OCI-LY1 (cell line): ENCODE measurements around the gene MMP14.
A peak's percentile ranks its signal among the peaks of the same experiment; 100 is the strongest.

Experiments used
- H2AFZ ChIP-seq: fragments of 200-600 bp; sonication (generic), shearing (Covaris generic); 2 replicates; pipeline ENCODE4 v1.6.0; 2014; ENCODE audit warnings: antibody characterized with exemption, mild to moderate bottlenecking, low read length
- H3F3A ChIP-seq: fragments of 200-600 bp; sonication (generic), shearing (Covaris generic); 2 replicates; pipeline ENCODE4 v1.6.0; 2014; ENCODE audit warnings: mild to moderate bottlenecking, antibody characterized with exemption, low read length, moderate library complexity; ENCODE audit not compliant: insufficient read depth
- H3K27ac ChIP-seq: fragments of 200-600 bp; sonication (generic); 2 replicates; pipeline ENCODE4 v1.5.1; 2014; ENCODE audit warnings: low read length, mixed run types, mild to moderate bottlenecking, low read depth; ENCODE audit not compliant: poor library complexity, severe bottlenecking
- H3K27me3 ChIP-seq: fragments of 200-600 bp; sonication (generic); 2 replicates; pipeline ENCODE4 v1.6.0; 2014; ENCODE audit warnings: antibody characterized with exemption, mild to moderate bottlenecking, low read length, moderate library complexity; ENCODE audit not compliant: insufficient read depth
- H3K36me3 ChIP-seq: fragments of 200-600 bp; sonication (generic); 2 replicates; pipeline ENCODE4 v1.6.1; 2014; ENCODE audit warnings: mild to moderate bottlenecking, antibody characterized with exemption, low read length, moderate library complexity, mixed read lengths; ENCODE audit not compliant: insufficient read depth
- H3K4me1 ChIP-seq: fragments of 200-600 bp; sonication (generic); 2 replicates; pipeline ENCODE4 v1.5.1; 2014; ENCODE audit warnings: mild to moderate bottlenecking, low read length, moderate library complexity; ENCODE audit not compliant: insufficient read depth, severe bottlenecking
- H3K4me2 ChIP-seq: fragments of 200-600 bp; sonication (generic), shearing (Covaris generic); 2 replicates; pipeline ENCODE4 v1.6.1; 2014; ENCODE audit warnings: low read length
- H3K4me3 ChIP-seq: fragments of 200-600 bp; sonication (generic); 2 replicates; pipeline ENCODE4 v1.5.1; 2014; ENCODE audit warnings: low read length, low read depth, mild to moderate bottlenecking, mixed read lengths; ENCODE audit not compliant: poor library complexity, severe bottlenecking
- H3K79me2 ChIP-seq: fragments of 200-600 bp; shearing (Covaris generic); 2 replicates; pipeline ENCODE4 v1.6.1; 2016; ENCODE audit warnings: mixed run types, low read length, mixed read lengths; ENCODE audit not compliant: insufficient read depth
- H3K9ac ChIP-seq: fragments of 200-600 bp; sonication (generic), shearing (Covaris generic); 2 replicates; pipeline ENCODE4 v1.6.1; 2014; ENCODE audit warnings: mild to moderate bottlenecking, low read length, mixed read lengths
- H3K9me2 ChIP-seq: fragments of 200-600 bp; sonication (generic), shearing (Covaris generic); 2 replicates; pipeline ENCODE4 v1.6.1; 2014; ENCODE audit warnings: low read depth, mild to moderate bottlenecking, low read length, mixed read lengths
- H3K9me3 ChIP-seq: fragments of 200-600 bp; shearing (Covaris generic); 2 replicates; pipeline ENCODE4 v1.6.1; 2014; ENCODE audit warnings: low read length, mixed read lengths
- H4K20me1 ChIP-seq: fragments of 200-600 bp; sonication (generic), shearing (Covaris generic); 2 replicates; pipeline ENCODE4 v1.6.0; 2016; ENCODE audit warnings: mild to moderate bottlenecking, low read length; ENCODE audit not compliant: insufficient read depth
- EZH2 ChIP-seq: fragments of 200-600 bp; sonication (generic), shearing (Covaris generic); IDR thresholded peaks from 2 replicates; pipeline ENCODE4 v1.8.0; 2017; ENCODE audit warnings: borderline replicate concordance, mixed run types, mild to moderate bottlenecking, antibody characterized with exemption, low read length, moderate library complexity, mixed read lengths
- TF ChIP-seq, protein P1 (sequence below): fragments of 200-600 bp; sonication (generic), shearing (Covaris generic); IDR thresholded peaks from 2 replicates; pipeline ENCODE4 v1.5.1; 2017; ENCODE audit warnings: mild to moderate bottlenecking, antibody characterized with exemption, low read length, moderate library complexity, mixed read lengths

The MMP14 gene

DNA sequence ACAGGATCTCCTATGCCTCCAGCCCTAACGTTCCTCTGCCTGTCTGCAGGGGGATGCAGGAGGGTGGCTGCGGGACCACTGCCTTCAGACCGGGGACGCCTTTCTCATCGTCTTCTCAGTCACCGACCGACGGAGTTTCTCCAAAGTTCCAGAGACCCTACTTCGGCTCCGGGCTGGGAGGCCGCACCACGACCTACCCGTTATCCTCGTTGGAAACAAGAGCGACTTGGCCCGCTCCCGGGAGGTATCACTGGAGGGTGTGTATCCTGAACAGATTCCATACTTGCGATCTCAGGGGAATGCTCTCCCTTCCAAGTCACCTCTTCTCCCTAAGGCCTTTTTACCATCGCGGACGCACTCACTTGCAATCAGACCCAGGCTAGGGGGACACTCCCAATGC lies 49.6 kb downstream of the MMP14 start:
- Histone ChIP-seq H4K20me1 (no peaks in the 10 kb centered on the region), H3K36me3 (no peaks in the 10 kb centered on the region), H3K9me3 (no peaks in the 10 kb centered on the region), H3K27me3 (0 out of 2 replicates have a peak, but pooled peaks cover 6% of the 10 kb centered on the region), H3K4me2 (peak overlapping the region; percentile 43), H3K4me3 (peak overlapping the region; percentile 39), H3K27ac (no peak overlapping the region), H3K9ac (no peak overlapping the region), H3K79me2 (no peaks in the 10 kb centered on the region), H3K9me2 (no peaks in the 10 kb centered on the region), H2AFZ (no peak overlapping the region), H3K4me1 (peaks cover 39% of the 10 kb centered on the region), H3F3A (peaks cover 12% of the 10 kb centered on the region)
- no peak for TF ChIP-seq EZH2
- TF ChIP-seq, protein P1, sequence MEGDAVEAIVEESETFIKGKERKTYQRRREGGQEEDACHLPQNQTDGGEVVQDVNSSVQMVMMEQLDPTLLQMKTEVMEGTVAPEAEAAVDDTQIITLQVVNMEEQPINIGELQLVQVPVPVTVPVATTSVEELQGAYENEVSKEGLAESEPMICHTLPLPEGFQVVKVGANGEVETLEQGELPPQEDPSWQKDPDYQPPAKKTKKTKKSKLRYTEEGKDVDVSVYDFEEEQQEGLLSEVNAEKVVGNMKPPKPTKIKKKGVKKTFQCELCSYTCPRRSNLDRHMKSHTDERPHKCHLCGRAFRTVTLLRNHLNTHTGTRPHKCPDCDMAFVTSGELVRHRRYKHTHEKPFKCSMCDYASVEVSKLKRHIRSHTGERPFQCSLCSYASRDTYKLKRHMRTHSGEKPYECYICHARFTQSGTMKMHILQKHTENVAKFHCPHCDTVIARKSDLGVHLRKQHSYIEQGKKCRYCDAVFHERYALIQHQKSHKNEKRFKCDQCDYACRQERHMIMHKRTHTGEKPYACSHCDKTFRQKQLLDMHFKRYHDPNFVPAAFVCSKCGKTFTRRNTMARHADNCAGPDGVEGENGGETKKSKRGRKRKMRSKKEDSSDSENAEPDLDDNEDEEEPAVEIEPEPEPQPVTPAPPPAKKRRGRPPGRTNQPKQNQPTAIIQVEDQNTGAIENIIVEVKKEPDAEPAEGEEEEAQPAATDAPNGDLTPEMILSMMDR, result no peak

DNA sequence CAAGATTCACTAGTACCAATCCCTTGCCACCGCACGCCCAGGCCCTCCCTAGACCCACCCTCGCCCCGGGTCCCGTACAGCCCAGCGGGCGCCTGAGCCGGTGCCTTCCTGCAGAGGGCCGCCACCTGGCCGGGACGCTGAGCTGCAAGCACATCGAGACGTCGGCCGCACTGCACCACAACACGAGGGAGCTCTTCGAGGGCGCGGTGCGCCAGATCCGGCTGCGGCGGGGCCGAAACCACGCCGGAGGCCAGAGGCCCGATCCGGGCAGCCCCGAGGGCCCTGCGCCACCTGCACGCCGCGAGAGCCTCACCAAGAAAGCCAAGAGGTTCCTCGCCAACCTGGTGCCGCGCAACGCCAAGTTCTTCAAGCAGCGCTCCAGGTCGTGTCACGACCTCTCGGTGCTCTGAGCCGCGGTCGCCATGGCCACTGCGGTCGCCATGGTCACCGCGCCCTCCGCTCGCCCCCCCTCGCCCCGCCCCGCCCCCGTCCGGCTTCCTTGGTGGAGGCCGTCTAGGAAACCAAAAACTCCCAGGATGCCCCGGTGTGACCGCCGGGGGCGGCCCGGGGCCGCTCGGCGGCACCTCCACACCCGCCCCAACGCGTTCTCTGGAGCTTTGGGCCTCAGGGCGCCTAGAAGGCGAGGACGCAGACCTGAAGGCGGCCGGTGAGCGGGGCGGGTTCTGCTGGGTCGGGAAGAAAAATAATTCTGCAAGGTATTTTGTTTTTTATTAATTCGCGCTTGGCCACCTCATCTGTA lies 50.3 kb downstream of the MMP14 start:
- Histone ChIP-seq H3F3A (peaks cover 12% of the 10 kb centered on the region), H2AFZ (no peak overlapping the region), H3K4me2 (peak overlapping the region; percentile 43), H3K4me1 (peaks cover 39% of the 10 kb centered on the region), H3K9me2 (no peaks in the 10 kb centered on the region), H3K4me3 (peak overlapping the region; percentile 39), H3K79me2 (no peaks in the 10 kb centered on the region), H3K27me3 (0 out of 2 replicates have a peak, but pooled peaks cover 6% of the 10 kb centered on the region), H4K20me1 (no peaks in the 10 kb centered on the region), H3K9ac (peak overlapping the region; percentile 30; the same call in 1 of the 2 replicates), H3K9me3 (no peaks in the 10 kb centered on the region), H3K27ac (peak overlapping the region; percentile 83), H3K36me3 (no peaks in the 10 kb centered on the region)
- no peak for TF ChIP-seq EZH2
- TF ChIP-seq, protein P1, result peak; percentile 33

DNA sequence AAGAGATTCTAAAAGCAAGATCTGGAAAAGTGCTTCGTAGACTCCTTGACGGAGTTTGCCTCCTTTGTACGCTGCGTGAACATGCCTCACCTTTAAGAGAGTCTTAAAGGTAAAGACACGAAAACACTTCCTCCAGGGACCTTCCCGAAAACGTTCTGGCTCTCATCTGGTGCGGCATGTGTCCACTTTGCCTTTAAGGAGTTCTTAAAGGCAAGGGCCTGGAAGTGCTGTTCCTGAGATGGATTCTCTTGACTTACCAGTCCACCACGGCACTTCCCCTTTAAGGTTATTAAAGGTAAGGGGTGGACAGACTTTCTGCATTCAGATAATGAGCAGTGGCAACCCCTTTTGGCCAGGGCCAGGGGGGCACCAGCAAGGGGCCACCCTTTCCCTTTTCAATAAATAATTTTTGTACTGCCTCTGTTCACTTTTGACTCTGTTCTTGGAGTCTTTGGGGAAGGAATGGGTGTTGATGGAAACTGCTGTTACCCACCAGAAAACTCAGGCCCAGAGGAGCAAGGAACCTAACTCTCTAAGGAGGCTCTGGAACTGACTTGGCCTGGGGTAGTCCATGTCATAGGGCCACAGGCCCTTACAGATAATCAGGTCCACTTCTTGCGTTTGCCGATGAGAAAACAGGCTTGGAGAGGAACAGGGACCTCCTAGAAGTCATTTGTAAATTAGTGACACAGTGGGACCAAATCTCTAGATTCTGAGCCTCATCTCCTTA lies 51.0 kb downstream of the MMP14 start:
- Histone ChIP-seq H3K27me3 (0 out of 2 replicates have a peak, but pooled peaks cover 6% of the 10 kb centered on the region), H2AFZ (no peak overlapping the region), H3F3A (peaks cover 12% of the 10 kb centered on the region), H3K4me2 (peak overlapping the region; percentile 43), H3K36me3 (no peaks in the 10 kb centered on the region), H3K9ac (peak overlapping the region; percentile 30; the same call in 1 of the 2 replicates), H3K9me3 (no peaks in the 10 kb centered on the region), H3K27ac (peak overlapping the region; percentile 83), H4K20me1 (no peaks in the 10 kb centered on the region), H3K4me1 (peaks cover 39% of the 10 kb centered on the region), H3K79me2 (no peaks in the 10 kb centered on the region), H3K4me3 (peak overlapping the region; percentile 39), H3K9me2 (no peaks in the 10 kb centered on the region)
- TF ChIP-seq, protein P1, result no peak
- TF ChIP-seq EZH2, result no peak
